ENCODE data around the gene CPA2. TPM values are rescaled to one million over a fixed set of nuclear protein-coding genes. Genes with fewer than 3 reads are reported as not detected.
"Not testable (repeated sequence)": the region's sequence is repeated elsewhere in the genome, so short reads cannot be mapped to it uniquely, and the experiment has no call there.

Gene CPA2
- total and polyA plus RNA-seq, 8 donors = 4.1 to 65.8 (median 58.3) TPM; not detected in 1

GRCh38 chr7:130227883-130228575, 38.6 kb upstream of the CPA2 start:
- no peaks in the 10 kb centered on the region for H3K36me3 ChIP-seq
- intact Hi-C loops (cut with DNase I; ENCODE audit: low total_unique reads) = no loop called here
- H3K4me3 ChIP-seq = no peak overlapping the region
- DNase-seq = no peak
- H3K27me3 ChIP-seq = no peaks in the 10 kb centered on the region
- WGBS, 5 donors = 50 to 66% (median 62%) methylated on average over 1 of the region's 1 CpG
- H3K9me3 ChIP-seq = peaks cover 0 to 5% (median 2%) of the 10 kb centered on the region in 4 donors
- H3K27ac ChIP-seq = no peak overlapping the region
- peaks cover 0 to 8% (median 4%) of the 10 kb centered on the region in 4 donors for H3K4me1 ChIP-seq
- no peak for TF ChIP-seq POLR2A (IDR thresholded peaks at IDR 0.05)
- TF ChIP-seq EP300 (IDR thresholded peaks at IDR 0.05) = no peak
- TF ChIP-seq POLR2AphosphoS5 (IDR thresholded peaks at IDR 0.05) = no peak
- no peak for TF ChIP-seq CTCF (IDR thresholded peaks at IDR 0.05)

GRCh38 chr7:130228840-130229502, 37.7 kb upstream of the CPA2 start:
- intact Hi-C loops (cut with DNase I; ENCODE audit: low total_unique reads) = no loop called here
- Histone ChIP-seq H3K36me3 (no peaks in the 10 kb centered on the region), H3K27me3 (no peaks in the 10 kb centered on the region), H3K4me1 (peaks cover 0 to 8% (median 4%) of the 10 kb centered on the region in 4 donors), H3K27ac (no peak overlapping the region), H3K4me3 (no peak overlapping the region), H3K9me3 (peaks cover 0 to 5% (median 2%) of the 10 kb centered on the region in 4 donors)
- TF ChIP-seq POLR2A (IDR thresholded peaks at IDR 0.05) = no peak
- no peak for TF ChIP-seq CTCF (IDR thresholded peaks at IDR 0.05)
- TF ChIP-seq EP300 (IDR thresholded peaks at IDR 0.05) = no peak
- TF ChIP-seq POLR2AphosphoS5 (IDR thresholded peaks at IDR 0.05) = no peak
- DNase-seq = no peak
- WGBS, 5 donors = 72 to 83% (median 82%) methylated on average over 7 of the region's 7 CpGs

- H3K9me3 ChIP-seq; intact Hi-C loops (cut with DNase I; ENCODE audit: low total_unique reads); H3K27ac ChIP-seq; H3K4me3 ChIP-seq; H3K36me3 ChIP-seq; H3K27me3 ChIP-seq; DNase-seq; H3K4me1 ChIP-seq: not testable (repeated sequence)
- WGBS, 5 donors = 92 to 97% (median 95%) methylated on average over 20 to 27 of the region's 28 CpGs
Measured at GRCh38 chr7:130229981-130230380, 36.7 kb upstream of the CPA2 start.

- Histone ChIP-seq H3K4me1 (peaks cover 0 to 8% (median 4%) of the 10 kb centered on the region in 4 donors), H3K36me3 (no peaks in the 10 kb centered on the region), H3K9me3 (no peaks in the 10 kb centered on the region), H3K27me3 (no peaks in the 10 kb centered on the region), H3K4me3 (no peak overlapping the region), H3K27ac (no peak overlapping the region)
- intact Hi-C loops (cut with DNase I; ENCODE audit: low total_unique reads) = no loop called here
- TF ChIP-seq POLR2AphosphoS5 (IDR thresholded peaks at IDR 0.05) = no peak
- TF ChIP-seq EP300 (IDR thresholded peaks at IDR 0.05) = no peak
- no peak for TF ChIP-seq POLR2A (IDR thresholded peaks at IDR 0.05)
- WGBS, 5 donors = 71 to 79% (median 76%) methylated on average over 6 of the region's 6 CpGs
- DNase-seq = no peak
Measured at GRCh38 chr7:130231792-130232191, 34.9 kb upstream of the CPA2 start.

GRCh38 chr7:130232209-130232608, 34.5 kb upstream of the CPA2 start:
- H3K27me3 ChIP-seq = no peaks in the 10 kb centered on the region
- no peak for DNase-seq
- 60 to 93% (median 72%) methylated on average over 2 of the region's 2 CpGs for WGBS, 5 donors
- intact Hi-C loops (cut with DNase I; ENCODE audit: low total_unique reads) = no loop called here
- no peak overlapping the region for H3K27ac ChIP-seq
- H3K4me3 ChIP-seq = no peak overlapping the region
- no peaks in the 10 kb centered on the region for H3K9me3 ChIP-seq
- TF ChIP-seq POLR2AphosphoS5 (IDR thresholded peaks at IDR 0.05) (no peak), EP300 (IDR thresholded peaks at IDR 0.05) (no peak), POLR2A (IDR thresholded peaks at IDR 0.05) (no peak), CTCF (IDR thresholded peaks at IDR 0.05) (no peak)
- H3K4me1 ChIP-seq = peaks cover 0 to 8% (median 4%) of the 10 kb centered on the region in 4 donors
- H3K36me3 ChIP-seq = no peaks in the 10 kb centered on the region
